GM23248 (cell line): ENCODE results near the gene URB2. TPM values are rescaled to one million over a fixed set of nuclear protein-coding genes. Genes with fewer than 3 reads are reported as not detected.
A peak's percentile ranks its signal among the peaks of the same experiment; 100 is the strongest.

Experiments
- DNase-seq: peaks from one replicate; pipeline ENCODE4 v3.0.0-alpha.2; 2015
- H2AFZ ChIP-seq: fragments of 200-600 bp; sonication (generic); 2 replicates; pipeline ENCODE4 v1.6.1; 2016; ENCODE audit warnings: antibody characterized with exemption
- H3F3A ChIP-seq: fragments of 200-600 bp; sonication (generic); 2 replicates; pipeline ENCODE4 v1.6.1; 2016; ENCODE audit warnings: mild to moderate bottlenecking, antibody characterized with exemption, mixed run types; ENCODE audit not compliant: insufficient read depth
- H3K27ac ChIP-seq: fragments of 200-600 bp; sonication (generic); 2 replicates; pipeline ENCODE4 v1.5.1; 2016; ENCODE audit warnings: mild to moderate bottlenecking
- H3K27me3 ChIP-seq: fragments of 200-600 bp; sonication (generic); replicated peaks from 2 replicates; pipeline ENCODE4 v1.6.1; 2016; ENCODE audit warnings: mild to moderate bottlenecking; ENCODE audit not compliant: insufficient read depth
- H3K36me3 ChIP-seq: fragments of 200-600 bp; sonication (generic); 2 replicates; pipeline ENCODE4 v1.6.1; 2016; ENCODE audit warnings: low read depth, mild to moderate bottlenecking
- H3K4me1 ChIP-seq: fragments of 200-600 bp; sonication (generic); 2 replicates; pipeline ENCODE4 v1.6.1; 2016; ENCODE audit warnings: mild to moderate bottlenecking; ENCODE audit not compliant: insufficient read depth
- H3K4me2 ChIP-seq: fragments of 200-600 bp; sonication (generic); one replicate; pipeline ENCODE4 v1.6.1; 2016; ENCODE audit warnings: mild to moderate bottlenecking; ENCODE audit not compliant: unreplicated experiment
- H3K4me3 ChIP-seq: fragments of 200-600 bp; sonication (generic); 2 replicates; pipeline ENCODE4 v1.5.1; 2016; ENCODE audit warnings: mild to moderate bottlenecking
- H3K79me2 ChIP-seq: fragments of 200-600 bp; sonication (generic); 2 replicates; pipeline ENCODE4 v1.6.1; 2016; ENCODE audit warnings: mild to moderate bottlenecking; ENCODE audit not compliant: insufficient read depth
- H3K9ac ChIP-seq: fragments of 200-600 bp; sonication (generic); 2 replicates; pipeline ENCODE4 v1.6.1; 2016; ENCODE audit warnings: mild to moderate bottlenecking
- H3K9me2 ChIP-seq: fragments of 200-600 bp; sonication (generic); 2 replicates; pipeline ENCODE4 v1.6.1; 2016; ENCODE audit warnings: mixed run types, mild to moderate bottlenecking, moderate library complexity; ENCODE audit not compliant: insufficient read depth
- H3K9me3 ChIP-seq: fragments of 200-600 bp; sonication (generic); one replicate; pipeline ENCODE4 v1.6.1; 2017; ENCODE audit warnings: low read depth
- H4K20me1 ChIP-seq: fragments of 200-600 bp; sonication (generic); 2 replicates; pipeline ENCODE4 v1.6.0; 2016; ENCODE audit not compliant: insufficient read depth
- EZH2 ChIP-seq: fragments of 200-600 bp; sonication (generic); IDR thresholded peaks from 2 replicates; pipeline ENCODE4 v1.6.1; 2018; ENCODE audit warnings: antibody characterized with exemption, mild to moderate bottlenecking; ENCODE audit not compliant: insufficient read depth, poor library complexity, severe bottlenecking
- EZH2phosphoT487 ChIP-seq: fragments of 200-600 bp; sonication (generic); IDR thresholded peaks from 2 replicates; pipeline ENCODE4 v1.6.1; 2018; ENCODE audit warnings: antibody characterized with exemption, moderate library complexity, mild to moderate bottlenecking, low read depth; ENCODE audit not compliant: insufficient read depth
- WGBS, 2 experiments: methylation state at CpG; one replicate each; pipeline ENCODE4 v1.1.6; 2015 to 2017; ENCODE audit warnings: low lambda C conversion rate in 2 of 2, low coverage in 1 of 2; ENCODE audit errors: missing lambda C conversion rate in 2 of 2; 5-methylcytosine and 5-hydroxymethylcytosine counted together
- in situ Hi-C: fragments of 300-500 bp; cut with MboI; formaldehyde crosslinking; loops from 2 replicates; pipeline ENCODE4 v1.15.0; 2020
- polyA plus RNA-seq: library from polyadenylated mRNA; unstranded; fragments of >200 nt; fragmentation: Nextera tagmentation; extraction: Ambion mirVana; gene quantifications from 2 replicates; pipeline ENCODE4 v1.2.1, GENCODE V29; 2016
- total RNA-seq: library from RNA; depleted of rRNA; stranded (reverse); fragments of >200 nt; shearing (Covaris generic); gene quantifications from 2 replicates; pipeline ENCODE4 v1.2.3, GENCODE V29; 2014

The URB2 gene
- total and polyA plus RNA-seq, 2 experiments from 2014 or later, result 3.3 to 6.3 TPM

GRCh38 chr1:229617351-229618100 lies 8.5 kb upstream of the URB2 start:
- peaks cover 9% of the 10 kb centered on the region; the same call in 1 of the 2 replicates for H4K20me1 ChIP-seq

GRCh38 chr1:229619002-229619401 lies 7.0 kb upstream of the URB2 start:
- TF ChIP-seq EZH2phosphoT487 (no peak), EZH2 (no peak)
- H3K27me3 ChIP-seq, result no peaks in the 10 kb centered on the region
- peaks cover 99% of the 10 kb centered on the region for H3K79me2 ChIP-seq
- H3K36me3 ChIP-seq, result no peaks in the 10 kb centered on the region
- H3F3A ChIP-seq, result peaks cover 17% of the 10 kb centered on the region
- DNase-seq, result no peak
- H3K27ac ChIP-seq, result no peak overlapping the region
- no peak overlapping the region for H2AFZ ChIP-seq
- no peaks in the 10 kb centered on the region for H3K9me3 ChIP-seq
- no peaks in the 10 kb centered on the region for H3K9me2 ChIP-seq
- H3K4me2 ChIP-seq, result no peak overlapping the region
- H4K20me1 ChIP-seq, result peaks cover 11% of the 10 kb centered on the region; the same call in 1 of the 2 replicates
- no peak overlapping the region for H3K4me3 ChIP-seq
- peaks cover 23% of the 10 kb centered on the region for H3K4me1 ChIP-seq
- in situ Hi-C loops, result no loop called here
- no peak overlapping the region for H3K9ac ChIP-seq

More at GRCh38 chr1:229617351-229618100, 8.5 kb upstream of the URB2 start:
- no peaks in the 10 kb centered on the region for H3K9me2 ChIP-seq
- DNase-seq, result no peak
- no peaks in the 10 kb centered on the region for H3K9me3 ChIP-seq
- no peaks in the 10 kb centered on the region for H3K27me3 ChIP-seq
- no peak overlapping the region for H3K4me2 ChIP-seq
- no peak overlapping the region for H3K9ac ChIP-seq
- peaks cover 23% of the 10 kb centered on the region for H3K4me1 ChIP-seq
- H3F3A ChIP-seq, result peaks cover 17% of the 10 kb centered on the region
- 58 to 61% methylated on average over 11 of the region's 11 CpGs for WGBS, 2 experiments
- H3K4me3 ChIP-seq, result no peak overlapping the region
- H3K36me3 ChIP-seq, result peaks cover 4% of the 10 kb centered on the region; the same call in 1 of the 2 replicates
- TF ChIP-seq EZH2phosphoT487, result no peak
- TF ChIP-seq EZH2, result no peak
- no peak overlapping the region for H3K27ac ChIP-seq
- in situ Hi-C loops, result no loop called here
- no peak overlapping the region for H2AFZ ChIP-seq
- H3K79me2 ChIP-seq, result peaks cover 99% of the 10 kb centered on the region

- 89 to 93% methylated on average over 5 of the region's 5 CpGs for WGBS, 2 experiments
- H4K20me1 ChIP-seq, result peaks cover 11% of the 10 kb centered on the region; the same call in 1 of the 2 replicates
- H3K9me3 ChIP-seq, result no peaks in the 10 kb centered on the region
These were observed 6.4 kb upstream of the URB2 start for GRCh38 chr1:229619614-229620013.

GRCh38 chr1:229620876-229621275 lies 5.2 kb upstream of the URB2 start:
- Histone ChIP-seq H3K36me3 (no peaks in the 10 kb centered on the region), H3K4me1 (peaks cover 26% of the 10 kb centered on the region), H3K9me3 (no peaks in the 10 kb centered on the region), H3K79me2 (peaks cover 95% of the 10 kb centered on the region), H3K4me3 (no peak overlapping the region; the same call in 1 of the 2 replicates), H3K4me2 (peak overlapping the region; percentile 40), H3K9ac (no peak overlapping the region), H3K27ac (peak overlapping the region; percentile 43), H4K20me1 (peaks cover 11% of the 10 kb centered on the region; the same call in 1 of the 2 replicates), H3F3A (peaks cover 22% of the 10 kb centered on the region), H3K27me3 (no peaks in the 10 kb centered on the region), H3K9me2 (no peaks in the 10 kb centered on the region), H2AFZ (no peak overlapping the region)
- peak; percentile 96 for DNase-seq
- in situ Hi-C loops, result no loop called here
- WGBS, 2 experiments, result 10% methylated on average over 3 of the region's 3 CpGs
- TF ChIP-seq EZH2phosphoT487 (no peak), EZH2 (no peak)

More at GRCh38 chr1:229619614-229620013, 6.4 kb upstream of the URB2 start:
- Histone ChIP-seq H3K4me1 (peaks cover 24% of the 10 kb centered on the region), H3K9me2 (no peaks in the 10 kb centered on the region), H3K27ac (no peak overlapping the region), H3K36me3 (no peaks in the 10 kb centered on the region), H3K79me2 (peaks cover 99% of the 10 kb centered on the region), H3K4me3 (no peak overlapping the region), H3K4me2 (no peak overlapping the region), H3K27me3 (no peaks in the 10 kb centered on the region), H2AFZ (no peak overlapping the region), H3K9ac (no peak overlapping the region), H3F3A (peaks cover 18% of the 10 kb centered on the region)
- in situ Hi-C loops, result no loop called here
- no peak for DNase-seq
- TF ChIP-seq EZH2phosphoT487 (no peak), EZH2 (no peak)
